PC-3 (cell line): ENCODE results near the gene SEC62. TPM values are rescaled to one million over a fixed set of nuclear protein-coding genes. Genes with fewer than 3 reads are reported as not detected.

Source experiments
- ATAC-seq: fragments of 200-7000 bp; cut with Tn5 transposase; 2 replicates; pipeline ENCODE4 v1.9.1; 2020; ENCODE audit warnings: mild to moderate bottlenecking, moderate library complexity
- BruUV-seq: library from RNA; stranded (reverse); fragments of 400-500 nt; replicated peaks from 2 replicates; lab custom pipeline; 2021; lab: Mats Ljungman, UMichigan
- CTCF ChIA-PET: fragments of 300-600 bp; sonication (Branson Sonifier 250); formaldehyde crosslinking; loops from one replicate; lab custom pipeline; 2022; ENCODE audit warnings: antibody characterized with exemption; lab: Charles Lee
- POLR2A ChIA-PET: fragments of 300-600 bp; sonication (Branson Sonifier 250); formaldehyde crosslinking; loops from one replicate; lab custom pipeline; 2022; ENCODE audit warnings: antibody characterized with exemption; ENCODE audit not compliant: unreplicated experiment; lab: Charles Lee
- DNase-seq: peaks from one replicate; pipeline ENCODE4 v3.0.0-alpha.2; 2015
- H2AFZ ChIP-seq: fragments of 300-600 bp; sonication (generic); 2 replicates; pipeline ENCODE4 v1.6.0; 2016; ENCODE audit warnings: antibody characterized with exemption, low read length
- H3F3A ChIP-seq: fragments of 300-600 bp; sonication (generic); one replicate; pipeline ENCODE4 v1.6.0; 2017; ENCODE audit warnings: antibody characterized with exemption, low read length, control low read depth, mild to moderate bottlenecking; ENCODE audit not compliant: unreplicated experiment
- H3K27ac ChIP-seq: fragments of 300-600 bp; sonication (generic); 2 replicates; pipeline ENCODE4 v1.5.1; 2016; ENCODE audit warnings: mild to moderate bottlenecking, low read length
- H3K27me3 ChIP-seq: fragments of 300-600 bp; sonication (generic); 2 replicates; pipeline ENCODE4 v1.6.1; 2016; ENCODE audit warnings: low read length, mixed read lengths
- H3K36me3 ChIP-seq: fragments of 300-600 bp; sonication (generic); 2 replicates; pipeline ENCODE4 v1.6.1; 2016; ENCODE audit warnings: low read depth, mixed run types, low read length, mixed read lengths
- H3K4me1 ChIP-seq: fragments of 300-600 bp; sonication (generic); 2 replicates; pipeline ENCODE4 v1.5.1; 2016; ENCODE audit warnings: low read length; ENCODE audit not compliant: insufficient read depth
- H3K4me2 ChIP-seq: fragments of 300-600 bp; sonication (generic); 2 replicates; pipeline ENCODE4 v1.6.0; 2016; ENCODE audit warnings: low read length
- H3K4me3 ChIP-seq: fragments of 300-600 bp; sonication (generic); 2 replicates; pipeline ENCODE4 v1.5.1; 2016; ENCODE audit warnings: mild to moderate bottlenecking, low read length, mixed read lengths
- H3K79me2 ChIP-seq: fragments of 300-600 bp; sonication (generic); 2 replicates; pipeline ENCODE4 v1.6.1; 2017; ENCODE audit warnings: low read length, mixed read lengths
- H3K9ac ChIP-seq: fragments of 300-600 bp; sonication (generic); 2 replicates; pipeline ENCODE4 v1.6.0; 2016; ENCODE audit warnings: mild to moderate bottlenecking, low read length
- H3K9me2 ChIP-seq: fragments of 300-600 bp; sonication (generic); replicated peaks from 2 replicates; pipeline ENCODE4 v1.6.1; 2016; ENCODE audit warnings: mixed run types, low read length, mixed read lengths
- H3K9me3 ChIP-seq: fragments of 300-600 bp; sonication (generic); 2 replicates; pipeline ENCODE4 v1.6.1; 2016; ENCODE audit warnings: low read length, mixed read lengths
- H4K20me1 ChIP-seq: fragments of 300-600 bp; sonication (generic); 2 replicates; pipeline ENCODE4 v1.6.1; 2016; ENCODE audit warnings: low read length, mixed read lengths
- CTCF ChIP-seq: fragments of 300-600 bp; sonication (generic); conservative IDR thresholded peaks from 2 replicates; pipeline ENCODE4 v1.5.1; 2017; ENCODE audit warnings: antibody characterized with exemption, low read depth, mild to moderate bottlenecking, low read length
- EZH2 ChIP-seq: fragments of 300-600 bp; sonication (generic); IDR thresholded peaks from one replicate; pipeline ENCODE4 v1.6.1; 2017; ENCODE audit warnings: antibody characterized with exemption, mild to moderate bottlenecking, low read length; ENCODE audit not compliant: unreplicated experiment
- EZH2phosphoT487 ChIP-seq: fragments of 300-600 bp; sonication (generic); IDR thresholded peaks from 2 replicates; pipeline ENCODE4 v1.6.1; 2018; ENCODE audit warnings: mild to moderate bottlenecking, antibody characterized with exemption, low read length, borderline replicate concordance
- intact Hi-C: fragments of 100-400 bp; cut with micrococcal nuclease; formaldehyde crosslinking; loops from 2 replicates; pipeline ENCODE4 v1.9.0; 2023
- total RNA-seq: library from RNA; depleted of rRNA; stranded (reverse); fragments of >200 nt; gene quantifications from 2 replicates; pipeline ENCODE4 v1.2.3, GENCODE V29; 2014

Gene SEC62
- total RNA-seq, 1 experiment from 2014 or later = 31.8 TPM

GRCh38 chr3:169953462-169954141 lies 13.0 kb upstream of the SEC62 start:
- Histone ChIP-seq H3K4me3 (no peak overlapping the region), H3F3A (no peaks in the 10 kb centered on the region), H3K36me3 (no peaks in the 10 kb centered on the region), H3K27ac (no peak overlapping the region), H4K20me1 (no peaks in the 10 kb centered on the region), H3K4me2 (no peak overlapping the region), H3K9me3 (no peaks in the 10 kb centered on the region), H3K27me3 (no peaks in the 10 kb centered on the region), H3K9ac (no peak overlapping the region), H3K9me2 (no peaks in the 10 kb centered on the region), H3K4me1 (no peaks in the 10 kb centered on the region), H3K79me2 (no peaks in the 10 kb centered on the region), H2AFZ (0 out of 2 replicates have a peak overlapping the region, but pooled peaks have one; percentile 0)
- DNase-seq (no peak), ATAC-seq (no peak)
- CTCF ChIA-PET = no interaction called here
- no TSS peak for BruUV-seq
- intact Hi-C loops = no loop called here
- POLR2A ChIA-PET = no interaction called here
- TF ChIP-seq CTCF (no peak), EZH2phosphoT487 (no peak), EZH2 (no peak)

- Histone ChIP-seq H3K4me1 (no peaks in the 10 kb centered on the region), H3F3A (no peaks in the 10 kb centered on the region), H2AFZ (0 out of 2 replicates have a peak overlapping the region, but pooled peaks have one; percentile 0), H4K20me1 (no peaks in the 10 kb centered on the region), H3K4me2 (no peak overlapping the region), H3K27me3 (no peaks in the 10 kb centered on the region), H3K4me3 (no peak overlapping the region), H3K9me3 (no peaks in the 10 kb centered on the region), H3K27ac (no peak overlapping the region), H3K79me2 (no peaks in the 10 kb centered on the region), H3K9ac (no peak overlapping the region), H3K36me3 (no peaks in the 10 kb centered on the region), H3K9me2 (no peaks in the 10 kb centered on the region)
- ATAC-seq (no peak), DNase-seq (no peak)
- ChIA-PET POLR2A (no interaction called here), CTCF (no interaction called here)
- BruUV-seq = no TSS peak
- TF ChIP-seq EZH2 = no peak
- intact Hi-C loops = no loop called here
Observed at GRCh38 chr3:169954142-169954756, 12.4 kb upstream of the SEC62 start.

- Histone ChIP-seq H3K9ac (no peak overlapping the region), H3K4me2 (no peak overlapping the region), H3K79me2 (no peaks in the 10 kb centered on the region), H3K4me3 (no peak overlapping the region), H3K36me3 (no peaks in the 10 kb centered on the region), H4K20me1 (no peaks in the 10 kb centered on the region), H3K27ac (no peak overlapping the region), H3K4me1 (no peaks in the 10 kb centered on the region), H2AFZ (no peak overlapping the region), H3F3A (no peaks in the 10 kb centered on the region), H3K9me2 (no peaks in the 10 kb centered on the region), H3K9me3 (no peaks in the 10 kb centered on the region), H3K27me3 (no peaks in the 10 kb centered on the region)
- TF ChIP-seq EZH2 (no peak), CTCF (no peak), EZH2phosphoT487 (no peak)
- intact Hi-C loops = no loop called here
- ATAC-seq (no peak), DNase-seq (no peak)
- BruUV-seq = no TSS peak
- ChIA-PET POLR2A (no interaction called here), CTCF (no interaction called here)
Observed at GRCh38 chr3:169955406-169955805, 11.2 kb upstream of the SEC62 start.
